Measurements from ENCODE around the gene SIRT5. TPM values are rescaled to one million over a fixed set of nuclear protein-coding genes. Genes with fewer than 3 reads are reported as not detected.

Gene SIRT5
- total and polyA plus RNA-seq, 2 donors from 2014 or later = 12.0 to 16.8 TPM

GRCh38 chr6:13604546-13605416 is 30.4 kb downstream of the SIRT5 start:
- Histone ChIP-seq H3K27ac (ENCODE audit: low read depth in 2 of 2, low read length in 2 of 2) (no peak overlapping the region), H3K9ac (ENCODE audit: low read length in 3 of 3) (no peak overlapping the region), H3K36me3 (ENCODE audit: control insufficient read depth in 2 of 3, insufficient read depth in 3 of 3, low read length in 3 of 3) (peaks cover 0 to 14% (median 10%) of the 10 kb centered on the region in 3 donors), H3K9me3 (ENCODE audit: control insufficient read depth in 2 of 3, insufficient read depth in 1 of 3, low read length in 3 of 3) (no peaks in the 10 kb centered on the region), H3K27me3 (ENCODE audit: control insufficient read depth, insufficient read depth, low read length) (no peaks in the 10 kb centered on the region), H3K4me1 (ENCODE audit: control insufficient read depth in 2 of 3, insufficient read depth in 2 of 3, low read depth in 1 of 3, low read length in 3 of 3) (no peaks in the 10 kb centered on the region), H3K4me3 (ENCODE audit: low read length in 3 of 3) (no peak overlapping the region)
- TF ChIP-seq CTCF (IDR thresholded peaks at IDR 0.05; ENCODE audit: borderline replicate concordance, extremely low read depth, insufficient read depth) = no peak
- DNase-seq (no peak), FAIRE-seq (no peak)
- intact Hi-C loops (cut with DNase I) = no loop called here

GRCh38 chr6:13605634-13606033 is 31.2 kb downstream of the SIRT5 start:
- no peak overlapping the region for H3K9ac ChIP-seq (ENCODE audit: low read length in 3 of 3)
- H3K27ac ChIP-seq (ENCODE audit: low read depth in 2 of 2, low read length in 2 of 2) = no peak overlapping the region
- intact Hi-C loops (cut with DNase I) = no loop called here
- H3K27me3 ChIP-seq (ENCODE audit: control insufficient read depth, insufficient read depth, low read length) = no peaks in the 10 kb centered on the region
- no peak for FAIRE-seq
- no peak overlapping the region for H3K4me3 ChIP-seq (ENCODE audit: low read length in 3 of 3)
- no peak for TF ChIP-seq CTCF (IDR thresholded peaks at IDR 0.05; ENCODE audit: borderline replicate concordance, extremely low read depth, insufficient read depth)
- no peak for DNase-seq
- H3K36me3 ChIP-seq (ENCODE audit: control insufficient read depth in 2 of 3, insufficient read depth in 3 of 3, low read length in 3 of 3) = peaks cover 0 to 11% (median 4%) of the 10 kb centered on the region in 3 donors
- no peaks in the 10 kb centered on the region for H3K9me3 ChIP-seq (ENCODE audit: control insufficient read depth in 2 of 3, insufficient read depth in 1 of 3, low read length in 3 of 3)
- no peaks in the 10 kb centered on the region for H3K4me1 ChIP-seq (ENCODE audit: control insufficient read depth in 2 of 3, insufficient read depth in 2 of 3, low read depth in 1 of 3, low read length in 3 of 3)

- intact Hi-C loops (cut with DNase I) = no loop called here
- DNase-seq (no peak), FAIRE-seq (no peak)
- Histone ChIP-seq H3K36me3 (ENCODE audit: control insufficient read depth in 2 of 3, insufficient read depth in 3 of 3, low read length in 3 of 3) (peaks cover 0 to 3% (median 0%) of the 10 kb centered on the region in 3 donors), H3K9me3 (ENCODE audit: control insufficient read depth in 2 of 3, insufficient read depth in 1 of 3, low read length in 3 of 3) (no peaks in the 10 kb centered on the region), H3K27me3 (ENCODE audit: control insufficient read depth, insufficient read depth, low read length) (no peaks in the 10 kb centered on the region), H3K9ac (ENCODE audit: low read length in 3 of 3) (no peak overlapping the region), H3K4me3 (ENCODE audit: low read length in 3 of 3) (no peak overlapping the region), H3K4me1 (ENCODE audit: control insufficient read depth in 2 of 3, insufficient read depth in 2 of 3, low read depth in 1 of 3, low read length in 3 of 3) (peaks cover 0 to 10% (median 4%) of the 10 kb centered on the region in 3 donors), H3K27ac (ENCODE audit: low read depth in 2 of 2, low read length in 2 of 2) (no peak overlapping the region)
- TF ChIP-seq CTCF (IDR thresholded peaks at IDR 0.05; ENCODE audit: borderline replicate concordance, extremely low read depth, insufficient read depth) = no peak
These were observed 37.3 kb downstream of the SIRT5 start for GRCh38 chr6:13611715-13612114.
